Right atrium auricular region (tissue), 2 donors: ENCODE results near the gene PUS3. TPM values are rescaled to one million over a fixed set of nuclear protein-coding genes. Genes with fewer than 3 reads are reported as not detected.

Experiments used
- DNase-seq: peaks from one replicate; pipeline ENCODE4 v3.0.0-alpha.2; 2019; ENCODE audit warnings: low spot score
- H3K27ac ChIP-seq, 2 donors: fragments of 200-600 bp; sonication (generic); 1 replicate in 1 of 2; 2 replicates in 1 of 2; pipeline ENCODE4 v1.5.1; 2016 to 2019
- H3K27me3 ChIP-seq, 2 donors: fragments of 200-600 bp; sonication (generic); one replicate each; pipeline versions ENCODE4 v1.5.1 to v1.6.0; 2017 to 2019
- H3K36me3 ChIP-seq: fragments of 200-600 bp; sonication (generic); one replicate; pipeline ENCODE4 v1.5.1; 2016
- H3K4me1 ChIP-seq, 2 donors: fragments of 200-600 bp; sonication (generic); one replicate each; pipeline versions ENCODE4 v1.5.1 to v1.6.0; 2017 to 2019
- H3K4me3 ChIP-seq, 2 donors: fragments of 200-600 bp; sonication (generic); 1 replicate in 1 of 2; 2 replicates in 1 of 2; pipeline ENCODE4 v1.5.1; 2017 to 2019; ENCODE audit warnings: mild to moderate bottlenecking in 1 of 2, moderate library complexity in 1 of 2
- H3K9me3 ChIP-seq, 2 donors: fragments of 200-600 bp; sonication (generic); one replicate each; pipeline ENCODE4 v1.5.1; 2019
- total RNA-seq, 2 donors: library from RNA; depleted of rRNA; stranded (reverse); fragments of >200 nt; gene quantifications; one replicate each; pipeline ENCODE4 v1.1.0, GENCODE V29; 2016
- TF ChIP-seq, protein P1 (sequence below), 2 donors: fragments of 200-600 bp; sonication (generic); IDR thresholded peaks; one replicate each; pipeline ENCODE4 v1.5.1; 2019; ENCODE audit warnings: antibody characterized with exemption in 2 of 2

The PUS3 gene, protein sequence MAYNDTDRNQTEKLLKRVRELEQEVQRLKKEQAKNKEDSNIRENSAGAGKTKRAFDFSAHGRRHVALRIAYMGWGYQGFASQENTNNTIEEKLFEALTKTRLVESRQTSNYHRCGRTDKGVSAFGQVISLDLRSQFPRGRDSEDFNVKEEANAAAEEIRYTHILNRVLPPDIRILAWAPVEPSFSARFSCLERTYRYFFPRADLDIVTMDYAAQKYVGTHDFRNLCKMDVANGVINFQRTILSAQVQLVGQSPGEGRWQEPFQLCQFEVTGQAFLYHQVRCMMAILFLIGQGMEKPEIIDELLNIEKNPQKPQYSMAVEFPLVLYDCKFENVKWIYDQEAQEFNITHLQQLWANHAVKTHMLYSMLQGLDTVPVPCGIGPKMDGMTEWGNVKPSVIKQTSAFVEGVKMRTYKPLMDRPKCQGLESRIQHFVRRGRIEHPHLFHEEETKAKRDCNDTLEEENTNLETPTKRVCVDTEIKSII
- total RNA-seq = 1 to 10 TPM; 3.1 to 8.7 TPM

DNA sequence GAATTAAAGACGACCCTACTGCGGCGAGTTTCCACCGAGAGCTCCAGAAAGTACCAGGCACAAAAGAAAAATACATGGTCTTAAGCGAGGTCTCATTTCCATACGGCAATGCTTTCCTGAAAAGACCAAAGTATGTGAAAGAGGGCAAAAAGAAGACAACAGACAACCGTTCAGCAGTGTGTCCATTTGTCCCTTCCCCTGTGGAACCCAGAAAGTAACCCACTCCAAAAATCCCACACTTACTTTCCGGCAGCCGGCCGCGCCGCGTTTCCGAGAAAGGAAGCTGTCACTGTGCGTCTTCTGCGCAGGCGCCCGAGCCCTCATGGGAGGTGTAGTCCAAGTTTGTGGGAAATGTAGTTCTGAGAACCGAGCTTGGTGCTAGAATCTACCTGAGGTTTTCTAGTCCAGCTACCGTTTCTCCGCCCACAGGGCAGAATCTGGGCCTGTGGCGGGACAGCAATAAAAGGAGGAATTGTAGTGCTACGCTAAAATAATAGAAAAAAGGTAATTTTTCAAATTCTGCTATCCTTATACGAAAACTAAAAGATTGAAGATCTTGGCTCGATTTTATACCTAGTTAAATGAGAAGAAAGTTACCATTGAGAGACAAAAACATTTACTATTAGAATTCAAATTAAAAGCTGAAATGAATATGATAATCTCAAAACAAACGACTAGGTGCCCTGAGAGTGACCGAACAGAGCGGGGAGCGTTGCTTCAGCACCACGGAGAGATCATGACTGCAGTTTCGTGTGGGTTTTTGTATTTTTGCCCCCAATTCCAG is at the start of gene PUS3:
PUS3 (minus strand) TSS at position 280 of the 784 bp plus-strand sequence. CDS start 6,922 bp downstream, outside the sequence.
- peaks cover 11 to 12% of the 10 kb centered on the region in 2 donors for H3K27me3 ChIP-seq
- TF ChIP-seq, protein P1, sequence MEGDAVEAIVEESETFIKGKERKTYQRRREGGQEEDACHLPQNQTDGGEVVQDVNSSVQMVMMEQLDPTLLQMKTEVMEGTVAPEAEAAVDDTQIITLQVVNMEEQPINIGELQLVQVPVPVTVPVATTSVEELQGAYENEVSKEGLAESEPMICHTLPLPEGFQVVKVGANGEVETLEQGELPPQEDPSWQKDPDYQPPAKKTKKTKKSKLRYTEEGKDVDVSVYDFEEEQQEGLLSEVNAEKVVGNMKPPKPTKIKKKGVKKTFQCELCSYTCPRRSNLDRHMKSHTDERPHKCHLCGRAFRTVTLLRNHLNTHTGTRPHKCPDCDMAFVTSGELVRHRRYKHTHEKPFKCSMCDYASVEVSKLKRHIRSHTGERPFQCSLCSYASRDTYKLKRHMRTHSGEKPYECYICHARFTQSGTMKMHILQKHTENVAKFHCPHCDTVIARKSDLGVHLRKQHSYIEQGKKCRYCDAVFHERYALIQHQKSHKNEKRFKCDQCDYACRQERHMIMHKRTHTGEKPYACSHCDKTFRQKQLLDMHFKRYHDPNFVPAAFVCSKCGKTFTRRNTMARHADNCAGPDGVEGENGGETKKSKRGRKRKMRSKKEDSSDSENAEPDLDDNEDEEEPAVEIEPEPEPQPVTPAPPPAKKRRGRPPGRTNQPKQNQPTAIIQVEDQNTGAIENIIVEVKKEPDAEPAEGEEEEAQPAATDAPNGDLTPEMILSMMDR (IDR thresholded peaks at IDR 0.05) = no peak
- H3K36me3 ChIP-seq = no peaks in the 10 kb centered on the region
- peak within 1 kb of the TSS; percentile 69 to 78 for H3K27ac ChIP-seq
- H3K9me3 ChIP-seq = no peaks in the 10 kb centered on the region
- H3K4me3 ChIP-seq = peak within 1 kb of the TSS; percentile 54 to 58
- DNase-seq = peak; percentile 92
- peaks cover 0 to 14% of the 10 kb centered on the region in 2 donors for H3K4me1 ChIP-seq

DNA sequence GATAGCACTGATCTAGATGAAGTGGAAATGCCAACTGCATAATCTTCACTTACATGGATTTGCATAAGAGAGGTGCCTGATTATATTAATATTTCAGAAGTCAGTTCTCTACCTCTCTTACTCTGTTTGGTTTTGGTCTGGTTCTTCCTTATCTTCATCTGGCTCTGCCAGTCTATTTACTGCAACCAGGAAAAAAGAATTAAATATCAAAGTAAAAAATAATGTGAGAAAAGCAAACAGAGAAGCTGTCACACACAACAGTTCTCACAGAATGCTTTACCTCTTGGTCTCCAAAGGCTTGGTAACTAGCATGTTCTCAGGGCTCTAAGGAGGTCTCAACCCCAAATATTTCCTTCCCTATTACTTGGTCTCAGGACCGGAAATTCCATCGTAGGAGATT is 49.6 kb upstream of the PUS3 start:
- Histone ChIP-seq H3K4me1 (peaks cover 0 to 17% of the 10 kb centered on the region in 2 donors), H3K27ac (peak overlapping the region in 1 of 2 donors; percentile 29), H3K27me3 (no peaks in the 10 kb centered on the region), H3K36me3 (no peaks in the 10 kb centered on the region), H3K9me3 (no peaks in the 10 kb centered on the region), H3K4me3 (no peak overlapping the region)
- TF ChIP-seq, protein P1 (IDR thresholded peaks at IDR 0.05) = no peak
- DNase-seq = no peak

DNA sequence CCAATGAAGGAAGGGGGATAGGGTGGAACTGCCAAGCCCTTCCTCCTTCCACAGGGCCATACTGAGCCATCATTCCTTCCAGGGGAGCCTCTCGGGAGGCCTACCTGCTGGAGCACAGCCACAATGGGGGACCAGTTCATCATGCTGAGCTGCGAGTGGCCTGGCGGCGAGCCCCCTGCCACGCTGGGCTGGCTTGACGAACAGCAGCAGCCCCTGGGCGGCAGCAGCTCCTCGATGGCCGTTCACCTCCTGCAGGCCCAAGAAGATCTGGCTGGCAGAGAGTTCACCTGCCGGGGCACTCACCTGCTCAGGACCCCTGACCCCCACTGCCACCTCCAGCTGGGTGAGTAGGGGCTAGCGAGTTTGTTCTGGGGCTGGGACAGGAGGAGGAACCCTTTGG is 48.7 kb upstream of the PUS3 start:
- Histone ChIP-seq H3K4me1 (peaks cover 0 to 17% of the 10 kb centered on the region in 2 donors), H3K36me3 (no peaks in the 10 kb centered on the region), H3K9me3 (no peaks in the 10 kb centered on the region), H3K4me3 (no peak overlapping the region), H3K27ac (peak overlapping the region; percentile 29 to 49), H3K27me3 (no peaks in the 10 kb centered on the region)
- DNase-seq = no peak
- TF ChIP-seq, protein P1 (IDR thresholded peaks at IDR 0.05) = no peak

DNA sequence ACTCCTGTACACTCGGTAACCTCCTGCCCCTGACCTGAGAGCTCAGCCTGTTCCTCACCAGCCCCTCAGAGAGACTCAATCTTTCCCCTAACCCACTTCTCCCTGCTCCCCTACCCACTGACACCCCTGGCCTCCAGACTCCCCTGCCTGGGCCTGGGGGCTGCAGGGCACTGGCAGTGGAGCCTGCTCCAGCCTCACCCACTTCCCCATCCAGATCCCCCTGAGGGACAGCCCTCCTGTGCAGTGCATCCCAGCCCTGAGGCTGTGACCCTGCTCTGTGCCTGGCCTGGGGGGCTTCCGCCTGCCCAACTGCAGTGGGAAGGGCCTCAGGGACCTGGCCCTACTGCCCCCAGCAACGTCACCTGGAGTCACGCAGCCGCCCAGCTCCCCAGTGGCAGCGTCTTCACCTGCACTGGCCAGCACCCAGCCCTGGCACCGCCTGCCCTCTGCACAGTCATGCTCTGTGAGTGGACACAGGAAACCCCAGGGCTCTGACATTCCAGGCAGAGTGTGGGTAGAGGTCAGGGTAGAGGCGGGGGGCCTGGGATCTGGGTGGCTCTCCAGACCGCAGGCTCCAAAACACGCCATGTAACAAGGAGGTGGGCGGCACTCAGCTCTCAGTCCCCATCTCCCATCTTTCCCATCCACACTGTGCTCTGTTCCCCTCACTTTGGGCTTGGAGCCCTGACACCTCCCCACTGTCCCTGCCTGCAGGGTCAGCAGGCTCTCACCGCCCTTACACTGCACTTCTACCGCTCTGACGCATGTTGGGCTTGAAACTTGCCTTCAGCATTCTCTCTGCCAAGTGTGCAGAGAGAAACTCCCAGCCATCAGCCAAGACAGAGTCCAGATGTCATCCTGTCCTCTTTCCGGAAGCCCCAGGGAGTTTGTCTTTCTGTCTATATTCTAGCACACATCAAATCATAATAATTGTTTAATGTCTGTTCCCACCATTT is 48.0 kb upstream of the PUS3 start:
- Histone ChIP-seq H3K27ac (peak overlapping the region; percentile 16 to 56), H3K27me3 (no peaks in the 10 kb centered on the region), H3K4me3 (no peak overlapping the region), H3K4me1 (peaks cover 0 to 17% of the 10 kb centered on the region in 2 donors), H3K36me3 (no peaks in the 10 kb centered on the region), H3K9me3 (no peaks in the 10 kb centered on the region)
- peak; percentile 86 for DNase-seq
- TF ChIP-seq, protein P1 (IDR thresholded peaks at IDR 0.05) = no peak

DNA sequence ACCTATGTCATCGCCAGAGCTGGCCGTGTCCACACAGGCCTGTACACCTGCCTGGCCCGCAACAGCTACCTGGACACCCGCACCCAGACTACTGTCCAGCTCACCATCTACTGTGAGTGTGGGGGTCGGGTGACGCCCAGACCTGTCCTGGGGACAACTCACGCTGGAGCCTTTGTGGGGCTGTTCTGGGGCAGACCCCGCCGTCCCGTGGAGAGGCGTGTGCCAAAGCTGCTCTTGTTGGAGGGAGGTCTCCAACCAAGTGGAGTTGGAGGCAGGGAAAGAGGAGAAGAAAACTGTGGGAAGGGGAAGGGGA is 47.1 kb upstream of the PUS3 start:
- no peak overlapping the region for H3K4me3 ChIP-seq
- no peak overlapping the region for H3K27ac ChIP-seq
- peak; percentile 56 for DNase-seq
- no peaks in the 10 kb centered on the region for H3K9me3 ChIP-seq
- H3K36me3 ChIP-seq = no peaks in the 10 kb centered on the region
- H3K4me1 ChIP-seq = peaks cover 0 to 17% of the 10 kb centered on the region in 2 donors
- TF ChIP-seq, protein P1 (IDR thresholded peaks at IDR 0.05) = no peak
- H3K27me3 ChIP-seq = no peaks in the 10 kb centered on the region
